OCI-LY3 (cell line): ENCODE measurements around the gene RPS25.

Source experiments
- EZH2phosphoT487 ChIP-seq: fragments of 200-600 bp; shearing (Covaris generic); IDR thresholded peaks from 2 replicates; pipeline ENCODE4 v1.6.1; 2018; ENCODE audit warnings: antibody characterized with exemption, mixed run types, low read depth
- TF ChIP-seq, protein P1 (sequence below): fragments of 200-600, 300-600 bp; sonication (generic); IDR thresholded peaks from 2 replicates; pipeline ENCODE4 v1.5.1; 2014; ENCODE audit warnings: antibody characterized with exemption, low read length, low read depth

DNA sequence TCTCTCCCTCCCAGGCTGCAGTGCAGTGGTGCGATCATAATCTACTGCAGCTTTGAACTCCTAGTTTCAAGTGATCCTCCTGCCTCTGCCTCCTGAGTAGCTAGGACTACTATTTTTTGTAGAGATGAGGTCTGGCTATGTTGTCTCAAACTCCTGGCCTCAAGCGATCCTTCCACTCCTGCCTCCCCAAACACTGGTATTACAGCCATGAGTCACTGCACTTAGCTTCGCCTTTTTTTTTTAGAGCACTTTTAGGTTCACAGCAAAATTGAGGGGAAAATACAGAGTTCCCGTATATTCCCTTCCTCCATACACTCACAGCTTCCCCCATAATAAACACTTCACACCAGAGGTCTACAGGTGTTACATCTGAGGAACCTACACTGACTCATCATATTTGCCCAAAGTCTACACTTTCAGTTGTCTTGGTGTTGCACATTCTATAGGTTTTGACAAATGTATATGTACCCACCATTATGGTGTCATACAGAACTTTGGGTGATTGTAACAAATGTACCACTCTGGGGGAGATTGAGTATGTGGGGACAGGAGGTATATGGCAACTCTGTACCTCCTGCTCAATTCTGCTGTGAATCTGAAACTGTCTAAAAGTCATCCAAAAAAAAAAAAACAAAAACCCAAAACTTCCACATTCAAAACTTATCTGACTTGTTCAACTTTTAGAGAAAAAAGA, 23.8 kb upstream of the RPS25 start:
- TF ChIP-seq, protein P1, sequence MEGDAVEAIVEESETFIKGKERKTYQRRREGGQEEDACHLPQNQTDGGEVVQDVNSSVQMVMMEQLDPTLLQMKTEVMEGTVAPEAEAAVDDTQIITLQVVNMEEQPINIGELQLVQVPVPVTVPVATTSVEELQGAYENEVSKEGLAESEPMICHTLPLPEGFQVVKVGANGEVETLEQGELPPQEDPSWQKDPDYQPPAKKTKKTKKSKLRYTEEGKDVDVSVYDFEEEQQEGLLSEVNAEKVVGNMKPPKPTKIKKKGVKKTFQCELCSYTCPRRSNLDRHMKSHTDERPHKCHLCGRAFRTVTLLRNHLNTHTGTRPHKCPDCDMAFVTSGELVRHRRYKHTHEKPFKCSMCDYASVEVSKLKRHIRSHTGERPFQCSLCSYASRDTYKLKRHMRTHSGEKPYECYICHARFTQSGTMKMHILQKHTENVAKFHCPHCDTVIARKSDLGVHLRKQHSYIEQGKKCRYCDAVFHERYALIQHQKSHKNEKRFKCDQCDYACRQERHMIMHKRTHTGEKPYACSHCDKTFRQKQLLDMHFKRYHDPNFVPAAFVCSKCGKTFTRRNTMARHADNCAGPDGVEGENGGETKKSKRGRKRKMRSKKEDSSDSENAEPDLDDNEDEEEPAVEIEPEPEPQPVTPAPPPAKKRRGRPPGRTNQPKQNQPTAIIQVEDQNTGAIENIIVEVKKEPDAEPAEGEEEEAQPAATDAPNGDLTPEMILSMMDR = no peak
- no peak for TF ChIP-seq EZH2phosphoT487
